ENCODE results near the gene HGFAC. TPM values are rescaled to one million over a fixed set of nuclear protein-coding genes. Genes with fewer than 3 reads are reported as not detected.

Gene HGFAC
- polyA plus RNA-seq: not detected in 2 replicates

GRCh38 chr4:3441501-3442459 lies at the start of gene HGFAC:
Gene HGFAC, plus strand, starts transcription at chr4:3441968. Its CDS starts 34 bp downstream, at chr4:3442002.

GRCh38 chr4:3462790-3463415 lies 21.1 kb downstream of the HGFAC start, which contains the start of gene DOK7:
Gene DOK7, plus strand, starts transcription at chr4:3463306. Its CDS starts 70 bp downstream, at chr4:3463376.

Other genes with a start within 250 kb of the HGFAC start
- 0.11 and 0.41 TPM in 2 replicates for gene MSANTD1, start 192.8 kb upstream of the HGFAC start, polyA plus RNA-seq
- gene RGS12, start 148.9 kb upstream of the HGFAC start, polyA plus RNA-seq: 6.6 and 12.8 TPM in 2 replicates
- not detected in 2 replicates for gene DOK7, start 21.3 kb downstream of the HGFAC start, polyA plus RNA-seq
- gene LRPAP1, start 90.5 kb downstream of the HGFAC start, polyA plus RNA-seq: 21.3 and 30.6 TPM in 2 replicates

Data from Purkinje cell (primary cell).